Prostate gland (tissue), 2 donors: ENCODE measurements around the gene DNM3.

Experiments
- CTCF ChIP-seq, 4 experiments: fragments of 200-600 bp in 2 of 4; fragments of 450-650 bp in 2 of 4; sonication (generic) in 2 of 4; IDR thresholded peaks; 1 replicate in 3 of 4; 2 replicates in 1 of 4; pipeline ENCODE4 v1.5.1; 2016 to 2019; ENCODE audit warnings: antibody characterized with exemption in 4 of 4, mild to moderate bottlenecking in 2 of 4, moderate library complexity in 2 of 4
- POLR2A ChIP-seq: fragments of 450-650 bp; IDR thresholded peaks from one replicate; pipeline ENCODE4 v1.6.1; 2016; ENCODE audit warnings: antibody characterized with exemption, mild to moderate bottlenecking

DNA sequence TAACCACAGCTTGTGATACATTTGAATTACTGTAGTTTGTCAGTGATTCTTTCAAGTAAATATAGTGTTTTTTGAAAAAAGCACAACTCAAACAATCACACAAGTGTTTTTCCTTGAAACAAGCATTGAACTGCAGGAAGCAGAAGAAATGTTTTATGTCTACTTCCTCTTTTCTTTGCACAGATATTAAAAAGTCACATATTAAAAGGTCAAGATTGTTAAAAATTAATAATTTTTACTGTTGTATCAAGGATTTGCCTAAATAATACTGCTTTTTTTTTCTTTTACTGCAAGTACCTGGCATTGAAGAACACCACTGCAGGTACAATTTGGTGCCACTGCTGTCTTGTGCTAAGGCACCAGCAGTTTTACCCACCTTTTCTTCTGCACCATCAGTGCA is 365.0 kb downstream of the DNM3 start:
- TF ChIP-seq CTCF (IDR thresholded peaks at IDR 0.05) (no peak), POLR2A (no peak)
